GM12864 (cell line): ENCODE measurements around the gene TCEA3.
"Not testable (repeated sequence)": the region's sequence is repeated elsewhere in the genome, so short reads cannot be mapped to it uniquely, and the experiment has no call there.

Experiments
- DNase-seq: peaks from one replicate; pipeline ENCODE4 v3.0.0-alpha.2; 2011; ENCODE audit warnings: low read depth
- H3K4me3 ChIP-seq: 2 replicates; pipeline ENCODE4 v1.5.1; 2011; ENCODE audit warnings: mild to moderate bottlenecking, low read depth, low read length, control low read depth
- TF ChIP-seq, protein P1 (sequence below): IDR thresholded peaks from 2 replicates; pipeline ENCODE4 v1.5.1; 2011; ENCODE audit warnings: low read depth, mild to moderate bottlenecking, moderate library complexity, low read length, control low read depth, inconsistent platforms; ENCODE audit errors: missing control alignments

Gene TCEA3

GRCh38 chr1:23376890-23377811 is 47.4 kb downstream of the TCEA3 start:
- TF ChIP-seq, protein P1, sequence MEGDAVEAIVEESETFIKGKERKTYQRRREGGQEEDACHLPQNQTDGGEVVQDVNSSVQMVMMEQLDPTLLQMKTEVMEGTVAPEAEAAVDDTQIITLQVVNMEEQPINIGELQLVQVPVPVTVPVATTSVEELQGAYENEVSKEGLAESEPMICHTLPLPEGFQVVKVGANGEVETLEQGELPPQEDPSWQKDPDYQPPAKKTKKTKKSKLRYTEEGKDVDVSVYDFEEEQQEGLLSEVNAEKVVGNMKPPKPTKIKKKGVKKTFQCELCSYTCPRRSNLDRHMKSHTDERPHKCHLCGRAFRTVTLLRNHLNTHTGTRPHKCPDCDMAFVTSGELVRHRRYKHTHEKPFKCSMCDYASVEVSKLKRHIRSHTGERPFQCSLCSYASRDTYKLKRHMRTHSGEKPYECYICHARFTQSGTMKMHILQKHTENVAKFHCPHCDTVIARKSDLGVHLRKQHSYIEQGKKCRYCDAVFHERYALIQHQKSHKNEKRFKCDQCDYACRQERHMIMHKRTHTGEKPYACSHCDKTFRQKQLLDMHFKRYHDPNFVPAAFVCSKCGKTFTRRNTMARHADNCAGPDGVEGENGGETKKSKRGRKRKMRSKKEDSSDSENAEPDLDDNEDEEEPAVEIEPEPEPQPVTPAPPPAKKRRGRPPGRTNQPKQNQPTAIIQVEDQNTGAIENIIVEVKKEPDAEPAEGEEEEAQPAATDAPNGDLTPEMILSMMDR: no peak
- H3K4me3 ChIP-seq: no peak overlapping the region
- no peak for DNase-seq

GRCh38 chr1:23374079-23374735 is 50.3 kb downstream of the TCEA3 start:
- not testable (repeated sequence) for DNase-seq, H3K4me3 ChIP-seq

DNA sequence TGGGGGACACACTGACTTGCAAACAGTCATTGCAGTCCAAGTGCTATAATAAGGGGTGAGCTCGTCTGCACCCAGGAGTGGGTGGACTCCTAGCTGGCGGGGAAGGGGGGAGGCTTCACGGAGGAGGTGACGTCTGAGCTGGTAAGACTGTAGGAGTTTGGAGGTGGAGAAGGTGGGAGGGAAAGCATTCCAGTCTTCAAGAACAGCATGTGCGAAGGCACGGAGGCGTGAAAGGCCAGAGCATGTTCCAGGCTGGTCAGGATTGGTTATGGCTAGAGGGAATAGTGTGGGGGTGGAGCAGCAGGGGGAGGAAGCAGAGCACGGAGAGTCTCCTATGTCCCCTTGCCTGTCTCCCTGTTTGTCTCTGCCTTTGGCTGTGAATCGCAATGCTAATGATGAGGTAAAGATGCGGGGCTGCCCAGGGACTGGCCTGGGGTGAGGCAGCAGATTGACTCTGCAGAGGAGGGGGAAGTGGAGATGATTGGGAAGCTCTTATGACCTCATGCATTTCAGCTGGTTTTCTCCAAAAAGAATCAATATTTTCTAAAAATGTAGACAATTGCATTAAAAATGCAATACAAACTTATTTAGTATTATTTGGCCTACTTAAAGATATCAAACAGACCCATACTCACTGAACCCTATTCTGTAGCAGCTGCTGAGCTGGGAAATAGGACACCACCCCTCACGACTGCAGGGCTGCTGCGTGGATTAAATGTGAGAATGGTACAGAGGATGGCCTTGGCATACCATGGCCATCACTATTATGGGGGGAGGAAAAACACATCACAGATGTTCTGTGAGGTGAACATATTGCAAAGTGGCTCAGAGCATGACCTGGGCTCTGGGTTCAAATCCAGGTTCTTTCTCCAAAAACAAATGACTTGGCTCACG is 52.3 kb downstream of the TCEA3 start:
- TF ChIP-seq, protein P1: no peak
- no peak for DNase-seq
- H3K4me3 ChIP-seq: no peak overlapping the region

DNA sequence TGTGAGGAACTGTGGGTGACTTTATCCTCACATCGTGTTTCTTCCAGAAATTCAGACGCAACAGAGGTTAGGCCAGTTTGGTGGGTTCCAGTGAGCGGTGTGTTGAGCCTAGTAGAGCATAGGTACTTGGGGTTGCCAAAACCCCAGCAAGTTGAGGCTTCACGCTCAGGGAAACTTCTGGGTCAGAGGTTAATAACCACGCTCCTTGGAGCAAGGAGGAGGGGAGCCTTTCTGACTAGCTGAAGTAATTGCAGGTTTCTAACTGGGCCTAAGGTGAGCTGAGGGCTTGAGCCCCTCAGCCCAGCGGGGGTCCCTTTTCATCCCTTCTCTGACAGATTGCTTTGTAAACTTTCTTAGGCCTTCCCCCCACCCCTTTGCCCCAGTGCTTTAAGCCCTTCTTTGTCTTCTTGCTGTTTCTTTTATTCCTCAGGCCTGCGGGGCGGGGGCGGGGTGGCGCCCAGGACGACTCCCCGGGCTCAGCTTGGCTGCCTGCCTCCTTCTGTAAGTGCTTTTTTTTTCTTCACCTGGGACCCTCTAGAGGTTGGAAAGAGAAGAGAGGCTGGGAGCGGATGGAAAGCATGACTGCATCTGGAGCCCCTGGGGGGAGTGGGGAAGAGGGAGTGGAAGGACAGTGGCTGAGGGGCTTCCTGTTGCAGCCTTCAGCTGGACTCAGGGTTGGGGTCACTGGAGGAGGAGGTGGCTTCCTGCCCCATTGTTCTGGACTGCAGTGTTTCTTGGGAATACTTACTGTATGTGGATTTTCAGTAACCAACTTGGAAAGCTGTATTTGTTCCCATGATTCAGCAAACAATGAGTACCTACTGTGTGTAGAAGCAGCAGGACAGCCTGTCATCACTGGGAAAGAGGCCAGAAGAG is 53.6 kb downstream of the TCEA3 start:
- H3K4me3 ChIP-seq: no peak overlapping the region
- DNase-seq: no peak
- TF ChIP-seq, protein P1: no peak

GRCh38 chr1:23370330-23370708 is 54.2 kb downstream of the TCEA3 start:
- H3K4me3 ChIP-seq: no peak overlapping the region
- TF ChIP-seq, protein P1: no peak
- no peak for DNase-seq

DNA sequence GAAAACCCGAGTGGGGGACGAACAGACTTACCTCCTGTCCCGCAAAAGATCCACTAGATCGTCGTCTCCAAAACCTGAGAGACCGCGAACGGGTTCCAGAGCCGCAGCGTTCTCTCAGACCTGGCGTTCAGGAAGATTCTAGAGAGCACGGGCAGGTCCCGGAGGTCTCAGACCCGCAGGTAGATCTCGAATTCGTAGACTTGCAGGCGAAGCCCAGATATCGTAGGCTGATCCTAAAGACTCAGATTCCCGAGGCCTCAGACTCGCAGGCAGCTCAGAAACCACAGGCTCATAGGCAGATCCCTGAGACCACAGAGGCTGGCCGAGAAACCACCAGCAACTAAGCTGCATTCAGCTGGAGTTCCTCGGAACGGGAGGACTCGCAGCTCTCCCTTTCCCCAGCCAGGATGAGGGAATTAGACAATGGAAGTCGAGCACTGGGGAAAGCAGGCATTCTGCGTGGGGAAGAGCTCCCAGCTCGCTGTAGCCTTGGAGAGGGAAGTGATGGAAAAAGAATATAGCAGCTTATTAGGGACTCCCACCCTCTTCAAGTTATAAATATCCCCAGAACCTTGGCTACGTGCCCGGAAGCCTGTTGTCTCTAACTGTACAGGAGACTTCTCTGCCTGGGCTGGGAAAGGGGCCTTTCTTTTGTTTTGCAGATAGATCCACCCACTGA is 55.1 kb downstream of the TCEA3 start, which contains the start of gene ZNF436:
TSS of gene ZNF436 (minus strand) at position 502 of the 679 bp plus-strand sequence. CDS start 1,831 bp downstream, outside the sequence.
- no peak for DNase-seq
- TF ChIP-seq, protein P1: no peak
- H3K4me3 ChIP-seq: peak within 1 kb of the TSS; percentile 85
